Astrocyte (in vitro differentiated cells and primary cell): ENCODE measurements around the gene IFT20. TPM values are rescaled to one million over a fixed set of nuclear protein-coding genes. Genes with fewer than 3 reads are reported as not detected.

ENCODE experiments used
- DNase-seq: peaks from one replicate; pipeline ENCODE4 v3.0.0-alpha.2; 2010; ENCODE audit warnings: low read depth
- FAIRE-seq: peaks from 2 replicates; lab custom pipeline; 2011; peaks lifted over from hg19 to GRCh38; lab: Jason Lieb, UNC
- H2AFZ ChIP-seq: 2 replicates; pipeline ENCODE4 v1.6.0; 2012; ENCODE audit warnings: low read depth, low read length, inconsistent platforms
- H3K27ac ChIP-seq: 2 replicates; pipeline ENCODE4 v1.5.1; 2011; ENCODE audit warnings: low read depth, low read length, inconsistent platforms
- H3K27me3 ChIP-seq: 2 replicates; pipeline ENCODE4 v1.6.0; 2011; ENCODE audit warnings: low read length, inconsistent platforms; ENCODE audit not compliant: insufficient read depth
- H3K36me3 ChIP-seq: 2 replicates; pipeline ENCODE4 v1.5.1; 2011; ENCODE audit warnings: low read length, inconsistent platforms; ENCODE audit not compliant: insufficient read depth
- H3K4me1 ChIP-seq: 2 replicates; pipeline ENCODE4 v1.5.1; 2011; ENCODE audit warnings: low read length, inconsistent platforms; ENCODE audit not compliant: insufficient read depth
- H3K4me2 ChIP-seq: 2 replicates; pipeline ENCODE4 v1.6.0; 2012; ENCODE audit warnings: low read length, inconsistent platforms
- H3K4me3 ChIP-seq: 2 replicates; pipeline ENCODE4 v1.5.1; 2011; ENCODE audit warnings: low read depth, mild to moderate bottlenecking, low read length, inconsistent platforms; ENCODE audit not compliant: insufficient read depth
- H3K79me2 ChIP-seq: 2 replicates; pipeline ENCODE4 v1.6.0; 2012; ENCODE audit warnings: mild to moderate bottlenecking, low read length, inconsistent platforms; ENCODE audit not compliant: insufficient read depth
- H3K9ac ChIP-seq: 2 replicates; pipeline ENCODE4 v1.6.0; 2012; ENCODE audit warnings: mild to moderate bottlenecking, low read length, inconsistent platforms
- H3K9me3 ChIP-seq: 2 replicates; pipeline ENCODE4 v1.5.1; 2012; ENCODE audit warnings: low read depth, mild to moderate bottlenecking, low read length, inconsistent platforms; ENCODE audit not compliant: insufficient read depth
- H4K20me1 ChIP-seq: 2 replicates; pipeline ENCODE4 v1.6.0; 2012; ENCODE audit warnings: low read length, inconsistent platforms; ENCODE audit not compliant: insufficient read depth
- H3K27ac Mint-ChIP-seq: one replicate; pipeline ENCODE4 v1.8.0; 2021; ENCODE audit warnings: mild to moderate bottlenecking, mixed read lengths; ENCODE audit not compliant: unreplicated experiment
- H3K27me3 Mint-ChIP-seq: one replicate; pipeline ENCODE4 v1.8.0; 2021; ENCODE audit warnings: low read depth, mixed read lengths; ENCODE audit not compliant: unreplicated experiment
- H3K36me3 Mint-ChIP-seq: one replicate; pipeline ENCODE4 v1.8.0; 2021; ENCODE audit warnings: low read depth, mixed read lengths; ENCODE audit not compliant: unreplicated experiment
- H3K4me1 Mint-ChIP-seq: one replicate; pipeline ENCODE4 v1.8.0; 2021; ENCODE audit warnings: low read depth, mixed read lengths; ENCODE audit not compliant: unreplicated experiment
- H3K4me3 Mint-ChIP-seq: one replicate; pipeline ENCODE4 v1.8.0; 2021; ENCODE audit warnings: mild to moderate bottlenecking, moderate library complexity, mixed read lengths; ENCODE audit not compliant: unreplicated experiment
- H3K9me3 Mint-ChIP-seq: one replicate; pipeline ENCODE4 v1.8.0; 2021; ENCODE audit warnings: mild to moderate bottlenecking, mixed read lengths; ENCODE audit not compliant: unreplicated experiment
- CTCF ChIP-seq: IDR thresholded peaks from 2 replicates; pipeline ENCODE4 v1.5.1; 2011; ENCODE audit warnings: low read depth, mild to moderate bottlenecking, inconsistent platforms, low read length, moderate library complexity; ENCODE audit not compliant: insufficient read depth
- EZH2 ChIP-seq: IDR thresholded peaks from 2 replicates; pipeline ENCODE4 v1.6.1; 2012; ENCODE audit warnings: mild to moderate bottlenecking, low read length, inconsistent platforms; ENCODE audit not compliant: insufficient read depth
- total RNA-seq: library from RNA; stranded (reverse); gene quantifications from 2 replicates; pipeline ENCODE4 v1.2.1, GENCODE V29; 2021

Gene IFT20
- total RNA-seq, 1 donor from 2014 or later = 70.4 TPM

- H3K4me1 ChIP-seq = no peaks in the 10 kb centered on the region
- no peak for FAIRE-seq
These were observed 29.5 kb upstream of the IFT20 start, which contains the start of gene SEBOX for GRCh38 chr17:28364665-28365363. SEBOX (minus strand) TSS chr17:28365199; CDS start chr17:28365151, 48 bp downstream.

GRCh38 chr17:28363776-28364650 is 28.7 kb upstream of the IFT20 start:
- DNase-seq = no peak
- no peaks in the 10 kb centered on the region for H3K27me3 ChIP-seq

More at GRCh38 chr17:28364665-28365363, 29.5 kb upstream of the IFT20 start, which contains the start of gene SEBOX:
- no peaks in the 10 kb centered on the region for H3K27me3 Mint-ChIP-seq
- Histone ChIP-seq H3K4me2 (no peak within 1 kb of the TSS), H3K9me3 (no peaks in the 10 kb centered on the region), H4K20me1 (no peaks in the 10 kb centered on the region), H2AFZ (no peak within 1 kb of the TSS), H3K79me2 (no peaks in the 10 kb centered on the region), H3K4me3 (no peak within 1 kb of the TSS), H3K27ac (no peak within 1 kb of the TSS), H3K36me3 (peaks cover 20% of the 10 kb centered on the region), H3K27me3 (no peaks in the 10 kb centered on the region), H3K9ac (no peak within 1 kb of the TSS)
- peaks cover 13% of the 10 kb centered on the region for H3K36me3 Mint-ChIP-seq
- TF ChIP-seq EZH2 (no peak), CTCF (no peak)
- no peak within 1 kb of the TSS for H3K4me3 Mint-ChIP-seq
- H3K4me1 Mint-ChIP-seq = peaks cover 2% of the 10 kb centered on the region
- H3K27ac Mint-ChIP-seq = no peak within 1 kb of the TSS
- no peaks in the 10 kb centered on the region for H3K9me3 Mint-ChIP-seq
- DNase-seq = no peak

More at GRCh38 chr17:28363776-28364650, 28.7 kb upstream of the IFT20 start:
- H3K4me2 ChIP-seq = no peak overlapping the region
- no peak overlapping the region for H3K4me3 ChIP-seq
- no peaks in the 10 kb centered on the region for H4K20me1 ChIP-seq
- FAIRE-seq = no peak
- TF ChIP-seq EZH2 (no peak), CTCF (no peak)
- H3K9me3 Mint-ChIP-seq = no peaks in the 10 kb centered on the region
- no peaks in the 10 kb centered on the region for H3K4me1 Mint-ChIP-seq
- no peak overlapping the region for H3K27ac ChIP-seq
- no peaks in the 10 kb centered on the region for H3K9me3 ChIP-seq
- H3K36me3 ChIP-seq = peaks cover 24% of the 10 kb centered on the region
- H3K27ac Mint-ChIP-seq = no peak overlapping the region
- peaks cover 13% of the 10 kb centered on the region for H3K36me3 Mint-ChIP-seq
- H2AFZ ChIP-seq = no peak overlapping the region
- no peak overlapping the region for H3K4me3 Mint-ChIP-seq
- peaks cover 3% of the 10 kb centered on the region for H3K79me2 ChIP-seq
- no peaks in the 10 kb centered on the region for H3K27me3 Mint-ChIP-seq
- no peaks in the 10 kb centered on the region for H3K4me1 ChIP-seq
- H3K9ac ChIP-seq = no peak overlapping the region
